Measurements from ENCODE around the gene CNIH2.

- TF ChIP-seq, protein P1, sequence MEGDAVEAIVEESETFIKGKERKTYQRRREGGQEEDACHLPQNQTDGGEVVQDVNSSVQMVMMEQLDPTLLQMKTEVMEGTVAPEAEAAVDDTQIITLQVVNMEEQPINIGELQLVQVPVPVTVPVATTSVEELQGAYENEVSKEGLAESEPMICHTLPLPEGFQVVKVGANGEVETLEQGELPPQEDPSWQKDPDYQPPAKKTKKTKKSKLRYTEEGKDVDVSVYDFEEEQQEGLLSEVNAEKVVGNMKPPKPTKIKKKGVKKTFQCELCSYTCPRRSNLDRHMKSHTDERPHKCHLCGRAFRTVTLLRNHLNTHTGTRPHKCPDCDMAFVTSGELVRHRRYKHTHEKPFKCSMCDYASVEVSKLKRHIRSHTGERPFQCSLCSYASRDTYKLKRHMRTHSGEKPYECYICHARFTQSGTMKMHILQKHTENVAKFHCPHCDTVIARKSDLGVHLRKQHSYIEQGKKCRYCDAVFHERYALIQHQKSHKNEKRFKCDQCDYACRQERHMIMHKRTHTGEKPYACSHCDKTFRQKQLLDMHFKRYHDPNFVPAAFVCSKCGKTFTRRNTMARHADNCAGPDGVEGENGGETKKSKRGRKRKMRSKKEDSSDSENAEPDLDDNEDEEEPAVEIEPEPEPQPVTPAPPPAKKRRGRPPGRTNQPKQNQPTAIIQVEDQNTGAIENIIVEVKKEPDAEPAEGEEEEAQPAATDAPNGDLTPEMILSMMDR (conservative IDR thresholded peaks at IDR 0.05; ENCODE audit: low read length), result no peak
- no peak for TF ChIP-seq EZH2phosphoT487 (IDR thresholded peaks at IDR 0.05; ENCODE audit: borderline replicate concordance)
Observed at GRCh38 chr11:66278363-66279091, 552 bp downstream of the CNIH2 start.

Measured in Loucy (cell line).